Right ventricle myocardium inferior (tissue), 1 donor: Measurements from ENCODE around the gene ZNF791. TPM values are rescaled to one million over a fixed set of nuclear protein-coding genes. Genes with fewer than 3 reads are reported as not detected.
"Not testable (repeated sequence)": the region's sequence is repeated elsewhere in the genome, so short reads cannot be mapped to it uniquely, and the experiment has no call there.

Source experiments
- ATAC-seq: fragments of 200-7000 bp; cut with Tn5 transposase; one replicate; pipeline ENCODE4 v1.9.1; 2020; ENCODE audit warnings: mild to moderate bottlenecking, moderate library complexity
- DNase-seq: peaks from one replicate; pipeline ENCODE4 v3.0.0; 2021; ENCODE audit errors: missing footprints
- intact Hi-C: fragments of 100-400 bp; cut with DNase I; formaldehyde crosslinking; loops from one replicate; pipeline ENCODE4 v1.11.0; 2022
- total RNA-seq: library from RNA; stranded (reverse); fragmentation: NEBNext Ultra II Directional; extraction: Animal tissue kit (Norgen Biotek cat#: 25700); gene quantifications from one replicate; pipeline ENCODE4 v1.2.1, GENCODE V29; 2021
- donor health status: DM: no; HTN: yes; CAD: no; lungs with severe emphysema.

Gene ZNF791
- total RNA-seq, 1 donor from 2014 or later = 14.4 TPM

DNA sequence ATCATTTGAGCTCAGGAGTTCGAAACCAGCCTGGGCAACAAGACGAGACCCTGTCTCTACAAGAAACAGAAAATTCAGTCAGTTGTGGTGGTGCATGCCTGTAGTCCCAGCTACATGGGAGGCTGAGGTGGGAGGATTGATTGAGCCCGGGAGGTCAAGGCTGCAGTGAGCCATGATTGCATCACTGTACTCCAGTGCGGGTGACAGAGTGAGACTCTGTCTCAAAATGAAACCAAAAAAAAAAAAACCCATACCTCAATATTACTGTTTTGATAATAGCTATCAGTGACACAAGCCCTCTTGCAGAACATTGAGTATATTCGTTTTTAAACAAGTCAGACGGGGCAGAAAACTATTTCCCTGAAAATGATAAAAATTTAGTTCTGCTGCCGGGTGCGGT lies 16.2 kb downstream of the ZNF791 start:
- DNase-seq = no peak
- intact Hi-C loops = no loop called here
- ATAC-seq = no peak

DNA sequence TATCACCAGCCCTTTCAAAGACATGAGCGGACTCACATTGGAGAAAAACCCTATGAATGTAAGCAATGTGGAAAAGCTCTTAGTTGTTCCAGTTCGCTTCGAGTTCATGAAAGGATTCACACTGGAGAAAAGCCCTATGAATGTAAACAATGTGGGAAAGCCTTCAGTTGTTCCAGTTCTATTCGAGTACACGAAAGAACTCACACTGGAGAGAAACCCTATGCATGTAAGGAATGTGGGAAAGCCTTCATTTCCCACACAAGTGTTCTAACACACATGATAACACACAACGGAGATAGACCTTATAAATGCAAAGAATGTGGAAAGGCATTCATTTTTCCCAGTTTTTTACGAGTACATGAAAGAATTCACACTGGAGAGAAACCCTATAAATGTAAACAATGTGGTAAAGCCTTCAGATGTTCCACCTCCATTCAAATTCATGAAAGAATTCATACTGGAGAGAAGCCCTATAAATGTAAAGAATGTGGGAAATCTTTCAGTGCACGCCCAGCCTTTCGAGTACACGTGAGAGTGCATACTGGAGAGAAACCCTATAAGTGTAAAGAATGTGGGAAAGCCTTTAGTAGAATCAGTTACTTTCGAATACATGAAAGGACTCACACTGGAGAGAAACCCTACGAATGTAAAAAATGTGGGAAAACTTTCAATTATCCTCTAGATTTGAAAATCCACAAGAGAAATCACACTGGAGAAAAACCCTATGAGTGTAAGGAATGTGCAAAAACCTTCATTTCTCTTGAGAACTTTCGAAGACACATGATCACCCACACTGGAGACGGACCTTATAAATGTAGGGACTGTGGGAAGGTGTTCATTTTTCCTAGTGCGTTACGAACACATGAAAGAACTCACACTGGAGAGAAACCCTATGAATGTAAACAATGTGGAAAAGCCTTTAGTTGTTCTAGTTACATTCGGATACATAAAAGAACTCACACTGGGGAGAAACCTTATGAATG lies 17.6 kb downstream of the ZNF791 start:
- intact Hi-C loops = no loop called here
- ATAC-seq (no peak), DNase-seq (no peak)

DNA sequence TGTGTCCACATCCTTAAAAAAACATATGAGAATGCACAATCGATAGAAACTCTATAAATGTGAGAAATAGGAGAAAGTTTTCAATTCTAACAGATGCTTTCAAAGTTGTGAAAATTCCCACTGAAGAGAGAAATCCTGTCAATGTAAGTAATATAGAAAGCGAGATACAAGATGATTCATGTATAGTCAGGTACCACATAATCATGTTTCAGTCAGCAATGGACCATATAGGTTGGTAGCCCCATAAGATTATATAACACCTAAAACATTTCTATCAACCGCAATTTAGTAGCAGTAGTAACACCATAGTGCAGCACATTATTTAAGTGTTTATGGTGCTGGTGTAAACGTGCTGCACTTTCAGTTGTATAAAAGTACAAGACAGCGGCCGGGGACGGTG lies 18.5 kb downstream of the ZNF791 start:
- ATAC-seq (no peak), DNase-seq (no peak)
- intact Hi-C loops = no loop called here

DNA sequence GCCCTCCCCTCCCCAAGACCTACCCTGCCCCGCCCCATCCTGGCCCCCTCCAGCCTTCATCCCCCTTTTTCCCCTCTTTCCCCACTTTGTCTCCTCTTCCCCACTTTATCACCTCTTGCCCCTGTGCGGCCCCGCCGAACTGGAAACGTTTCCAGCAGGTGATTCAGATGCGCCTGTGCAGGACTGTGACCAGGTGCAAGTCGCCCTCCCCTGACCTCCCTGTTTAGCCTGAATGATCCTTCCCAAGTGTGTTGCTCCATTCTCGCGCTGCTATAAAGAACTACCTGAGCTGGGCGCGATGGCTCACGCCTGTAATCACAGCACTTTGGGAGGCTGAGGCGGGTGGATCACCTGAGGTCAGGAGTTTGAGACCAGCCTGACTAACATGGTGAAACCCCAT lies 25.9 kb downstream of the ZNF791 start:
- DNase-seq = no peak
- intact Hi-C loops = no loop called here
- ATAC-seq = no peak

DNA sequence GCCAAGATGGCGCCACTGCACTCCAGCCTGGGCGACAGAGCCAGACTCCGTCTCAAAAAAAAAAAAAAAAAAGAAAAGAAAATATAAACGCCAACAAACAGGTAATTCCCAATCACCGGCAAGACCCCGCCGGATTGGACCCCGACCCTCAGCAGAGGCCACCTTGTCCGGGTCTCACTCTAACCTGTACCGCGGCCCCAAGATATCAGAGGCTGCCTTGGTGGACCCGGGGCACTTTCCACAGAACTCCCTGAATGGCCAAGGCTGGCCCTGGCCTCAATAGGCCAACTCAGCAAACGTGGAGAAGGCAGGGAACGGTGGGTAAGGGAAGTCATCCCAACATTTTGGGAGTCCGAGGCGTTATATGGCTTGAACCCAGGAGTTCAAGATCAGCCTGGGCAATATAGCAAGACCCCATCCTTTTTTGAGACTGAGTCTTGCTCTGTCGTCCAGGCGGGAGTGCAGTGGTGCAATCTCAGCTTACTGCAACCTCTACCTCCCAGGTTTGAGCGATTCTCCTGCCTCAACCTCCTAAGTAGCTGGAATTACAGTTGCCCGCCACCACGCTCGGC lies 28.0 kb downstream of the ZNF791 start:
- no peak for DNase-seq
- no peak for ATAC-seq
- intact Hi-C loops = no loop called here

DNA sequence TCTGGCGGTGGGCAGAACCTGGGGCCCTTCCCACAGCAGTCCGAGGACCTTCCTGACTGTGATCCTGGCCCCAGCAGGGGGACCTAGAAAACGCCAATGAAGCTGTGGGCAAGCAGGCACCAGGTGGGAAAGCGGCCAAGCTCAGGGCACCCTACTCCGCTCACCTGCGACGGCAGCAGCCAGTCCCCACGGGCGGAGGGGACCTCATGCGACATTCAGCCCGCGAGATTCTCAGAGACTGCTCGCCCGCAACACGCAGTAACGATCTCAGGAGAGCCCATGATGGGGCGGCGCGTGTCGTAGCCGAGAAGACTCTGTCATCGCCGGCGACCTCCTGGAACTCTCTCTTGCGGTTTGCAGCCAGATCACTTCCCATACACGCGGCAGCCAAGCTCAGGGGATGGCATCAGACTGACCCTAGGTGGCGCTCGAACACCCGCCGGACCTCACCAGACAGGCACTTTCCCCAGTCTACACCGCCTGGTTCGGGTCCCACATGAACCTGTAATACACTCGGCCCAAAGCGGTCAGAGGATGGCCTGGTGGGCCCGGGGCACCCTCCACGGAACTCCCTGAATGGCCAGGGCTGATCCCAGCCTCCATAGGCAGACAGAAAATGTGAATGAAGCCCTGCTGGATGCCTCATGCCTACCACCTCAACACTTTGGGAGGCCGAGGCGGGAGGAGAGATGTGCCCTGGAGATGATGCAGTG lies 29.3 kb downstream of the ZNF791 start:
- ATAC-seq (peak; percentile 86), DNase-seq (peak; percentile 93)
- intact Hi-C loops = no loop called here

DNA sequence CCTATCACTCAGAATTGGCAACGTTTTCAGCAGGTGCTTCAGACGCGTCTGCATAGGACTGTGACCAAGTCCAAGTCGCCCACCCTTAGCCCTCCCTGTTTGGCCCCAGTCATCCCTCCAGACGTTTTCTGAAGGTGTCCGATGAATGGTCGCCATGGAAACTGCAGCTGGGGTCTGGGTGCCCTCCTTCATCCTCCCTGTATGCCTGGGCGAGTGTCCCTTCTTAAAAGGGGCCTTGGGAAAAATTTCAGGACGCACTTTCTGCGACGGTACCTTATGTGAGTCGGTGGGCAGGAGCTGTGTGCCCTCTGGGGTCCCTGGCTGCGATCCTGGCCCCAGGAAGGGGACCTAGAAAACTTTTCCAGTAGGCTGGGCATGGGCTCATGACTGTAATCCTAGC lies 30.7 kb downstream of the ZNF791 start:
- DNase-seq = no peak
- intact Hi-C loops = no loop called here
- no peak for ATAC-seq

DNA sequence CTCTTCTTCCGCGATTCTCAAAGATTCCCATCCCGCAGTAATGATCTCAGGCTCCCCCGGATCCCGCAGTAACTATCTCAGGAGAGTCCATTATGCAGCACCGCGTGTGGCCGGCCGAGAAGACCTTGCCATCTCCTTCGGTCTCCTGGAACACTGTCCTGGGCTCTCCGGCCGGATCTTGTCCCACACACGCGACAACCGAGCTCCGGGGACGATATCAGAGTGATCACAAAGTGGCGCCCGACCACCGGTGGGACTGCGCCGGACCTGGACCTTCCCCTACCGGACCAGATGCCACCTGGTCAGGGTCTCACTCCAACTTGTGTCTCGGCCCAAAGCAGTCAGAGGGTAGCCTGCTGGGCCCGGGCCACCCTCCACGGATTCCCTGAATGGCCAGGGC lies 31.8 kb downstream of the ZNF791 start:
- no peak for DNase-seq
- intact Hi-C loops = no loop called here
- ATAC-seq = no peak

DNA sequence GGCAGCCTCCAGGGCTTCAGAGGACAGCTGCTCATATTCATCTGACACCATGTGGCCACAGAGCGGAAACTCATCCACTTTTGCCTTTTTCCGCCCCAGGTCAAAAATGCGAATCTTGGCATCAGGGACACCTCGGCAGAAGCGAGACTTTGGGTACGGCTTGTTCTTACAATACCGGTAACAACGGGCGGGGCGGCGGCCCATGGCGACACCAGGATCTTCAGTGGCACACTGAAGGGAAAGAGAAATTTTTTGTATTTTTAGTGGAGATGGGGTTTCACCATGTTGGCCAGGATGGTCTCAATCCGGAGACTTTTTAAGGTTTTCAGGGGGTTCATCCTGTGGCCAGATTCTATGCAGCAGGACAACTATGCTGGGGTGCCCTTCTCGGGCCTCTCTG lies 33.0 kb downstream of the ZNF791 start:
- intact Hi-C loops, DNase-seq, ATAC-seq: not testable (repeated sequence)

DNA sequence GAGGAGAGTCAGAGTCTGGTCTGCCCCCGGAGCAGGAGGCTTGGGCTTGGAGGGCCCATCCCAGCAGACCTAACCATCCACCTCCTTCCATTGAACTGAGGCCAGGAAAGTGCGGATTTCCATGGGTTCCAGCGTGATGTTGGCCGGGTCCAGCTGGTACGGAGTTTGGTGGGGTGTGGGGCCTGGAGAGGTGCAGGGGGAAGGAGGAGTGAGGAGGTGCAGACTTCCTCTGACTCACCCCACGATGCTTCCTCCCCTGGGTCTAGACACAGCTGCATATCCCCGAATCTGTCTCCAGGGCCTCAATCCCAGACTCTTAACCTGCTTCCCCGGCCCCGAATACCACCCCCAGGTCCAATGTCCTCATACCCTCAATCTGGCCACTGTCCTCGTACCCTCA lies 35.8 kb downstream of the ZNF791 start:
- DNase-seq (no peak), ATAC-seq (no peak)
- intact Hi-C loops = no loop called here

DNA sequence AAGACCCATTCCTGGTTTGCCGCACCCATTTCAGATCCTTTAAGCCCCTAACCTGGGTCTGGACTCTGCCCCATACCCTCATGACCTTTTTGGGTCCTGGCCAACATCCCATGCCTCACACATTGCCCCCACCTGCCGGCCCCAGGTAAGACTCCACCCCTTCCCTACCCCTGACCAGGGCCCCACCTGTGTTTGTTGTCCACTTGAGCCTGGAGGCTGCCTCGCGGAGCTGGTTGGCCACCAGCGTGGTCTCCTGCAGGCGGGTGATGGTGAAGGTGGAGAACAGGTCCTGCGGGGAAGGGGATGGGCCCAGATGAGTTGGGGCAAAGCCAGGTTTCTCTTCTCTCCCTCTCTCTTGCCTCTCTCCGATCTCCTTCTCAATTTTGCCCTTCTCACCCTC lies 36.3 kb downstream of the ZNF791 start:
- intact Hi-C loops = no loop called here
- ATAC-seq = no peak

DNA sequence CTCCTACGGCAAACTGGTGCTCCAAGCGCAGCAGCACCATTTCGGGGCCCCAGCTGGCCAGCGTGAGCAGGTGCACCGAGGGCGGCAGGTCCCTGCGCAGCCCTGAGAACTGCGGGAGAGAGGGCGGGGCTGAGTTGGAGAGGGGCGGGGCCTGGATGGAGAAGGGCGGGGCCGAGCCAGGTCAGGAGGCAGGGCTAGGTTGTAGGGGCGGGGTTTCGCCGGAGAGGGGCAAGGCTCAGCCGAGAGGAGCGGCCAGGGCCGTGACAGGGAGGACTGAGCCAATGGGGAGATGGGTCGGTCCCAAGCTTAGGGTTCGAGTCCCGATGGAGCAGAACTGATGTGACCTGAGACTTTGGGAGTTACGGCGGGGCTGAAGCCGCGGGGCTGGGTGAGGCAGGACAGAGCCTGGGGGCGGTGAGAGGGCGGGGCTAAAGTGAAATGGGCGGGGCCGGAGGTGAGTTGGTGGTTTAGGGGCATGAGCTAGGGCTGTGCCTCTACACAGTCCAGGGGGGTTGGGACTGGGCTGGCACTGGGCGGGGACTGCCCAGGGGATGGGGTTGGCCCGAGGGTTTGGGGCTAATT lies 36.9 kb downstream of the ZNF791 start:
- DNase-seq = no peak
- peak; percentile 86 for ATAC-seq
- intact Hi-C loops = no loop called here

More for the DNA sequence above, 36.3 kb downstream of the ZNF791 start:
- DNase-seq = no peak

DNA sequence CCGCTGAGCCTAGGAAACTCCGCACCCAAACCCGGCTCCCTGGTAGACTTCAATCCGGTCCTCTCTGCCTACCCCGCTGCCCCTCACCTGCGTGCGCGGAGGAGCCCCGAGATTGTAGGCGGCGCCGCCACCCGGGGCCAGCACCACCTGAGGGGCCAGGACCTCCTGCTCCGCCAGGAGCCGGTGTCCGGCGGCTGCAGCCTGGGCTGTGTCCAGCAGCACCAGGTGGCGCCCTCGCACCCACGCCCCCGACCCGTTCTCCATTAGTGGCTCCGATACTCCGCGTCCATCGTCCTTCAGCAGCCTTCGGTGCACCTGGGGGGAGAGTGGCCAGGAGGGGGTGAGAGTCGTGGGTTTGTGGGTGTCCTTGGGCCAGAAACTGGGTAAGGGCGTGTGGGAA lies 37.4 kb downstream of the ZNF791 start:
- ATAC-seq = peak; percentile 30
- no peak for DNase-seq

DNA sequence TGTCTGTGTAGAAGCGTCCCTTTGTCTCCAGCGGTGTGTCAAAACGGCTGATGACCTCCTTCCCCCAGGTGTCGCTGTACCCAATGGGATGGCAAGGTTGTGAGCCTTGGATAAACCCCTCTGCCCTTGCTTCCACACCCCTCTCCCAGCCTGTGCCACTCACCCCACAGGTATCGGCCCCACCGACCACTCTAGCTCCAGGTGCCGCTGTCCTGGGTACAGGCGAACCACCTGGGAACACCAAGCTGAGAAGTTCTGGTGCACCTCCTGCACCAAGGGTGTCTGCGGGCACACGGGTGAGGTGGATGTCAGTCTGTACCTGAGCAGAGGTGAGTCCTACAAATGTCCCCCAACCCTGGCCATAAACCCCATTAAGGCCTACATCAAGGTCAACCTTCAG lies 39.2 kb downstream of the ZNF791 start:
- DNase-seq (no peak), ATAC-seq (no peak)
- intact Hi-C loops = no loop called here

More for the DNA sequence above, 37.4 kb downstream of the ZNF791 start:
- intact Hi-C loops = no loop called here

DNA sequence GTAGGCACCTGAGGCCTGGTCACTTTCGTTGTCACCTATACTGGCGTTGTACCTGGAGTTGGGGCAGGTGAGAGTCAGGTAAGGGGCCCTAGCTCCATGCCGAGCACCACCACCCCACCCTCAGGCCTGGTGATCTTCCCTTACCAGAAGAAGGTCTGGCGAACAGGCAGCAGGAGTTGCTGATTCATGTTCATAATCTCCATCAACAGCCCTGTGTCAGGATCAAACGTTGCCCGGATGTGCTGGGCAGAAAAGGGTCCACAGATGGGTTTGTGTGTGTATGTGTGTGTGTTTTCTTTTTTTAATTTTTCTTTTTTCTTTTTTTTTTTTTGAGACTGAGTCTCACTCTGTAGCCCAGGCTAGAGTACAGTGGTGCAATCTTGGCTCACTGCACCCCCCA lies 41.5 kb downstream of the ZNF791 start:
- intact Hi-C loops = no loop called here
- no peak for ATAC-seq
- no peak for DNase-seq

DNA sequence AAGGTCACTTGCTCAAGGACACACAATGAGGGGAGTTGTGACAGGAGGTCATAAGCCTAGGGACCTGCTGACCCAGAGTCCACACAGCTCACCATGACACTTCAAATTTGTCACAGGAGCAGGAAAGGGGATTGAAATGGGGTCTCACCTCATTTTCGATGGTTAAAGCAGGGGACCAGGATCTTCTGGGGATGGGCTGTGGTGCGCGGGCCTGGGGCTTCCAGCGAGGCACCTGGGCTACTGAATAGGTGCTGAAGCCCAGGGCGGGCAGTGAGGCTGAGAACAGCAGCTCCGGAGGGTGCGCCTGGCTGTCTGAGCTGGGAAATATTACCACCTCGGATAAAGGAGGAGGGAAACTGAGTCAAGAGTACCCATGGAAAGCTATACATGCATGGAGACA lies 44.8 kb downstream of the ZNF791 start:
- no peak for DNase-seq
- ATAC-seq = no peak
- intact Hi-C loops = no loop called here

DNA sequence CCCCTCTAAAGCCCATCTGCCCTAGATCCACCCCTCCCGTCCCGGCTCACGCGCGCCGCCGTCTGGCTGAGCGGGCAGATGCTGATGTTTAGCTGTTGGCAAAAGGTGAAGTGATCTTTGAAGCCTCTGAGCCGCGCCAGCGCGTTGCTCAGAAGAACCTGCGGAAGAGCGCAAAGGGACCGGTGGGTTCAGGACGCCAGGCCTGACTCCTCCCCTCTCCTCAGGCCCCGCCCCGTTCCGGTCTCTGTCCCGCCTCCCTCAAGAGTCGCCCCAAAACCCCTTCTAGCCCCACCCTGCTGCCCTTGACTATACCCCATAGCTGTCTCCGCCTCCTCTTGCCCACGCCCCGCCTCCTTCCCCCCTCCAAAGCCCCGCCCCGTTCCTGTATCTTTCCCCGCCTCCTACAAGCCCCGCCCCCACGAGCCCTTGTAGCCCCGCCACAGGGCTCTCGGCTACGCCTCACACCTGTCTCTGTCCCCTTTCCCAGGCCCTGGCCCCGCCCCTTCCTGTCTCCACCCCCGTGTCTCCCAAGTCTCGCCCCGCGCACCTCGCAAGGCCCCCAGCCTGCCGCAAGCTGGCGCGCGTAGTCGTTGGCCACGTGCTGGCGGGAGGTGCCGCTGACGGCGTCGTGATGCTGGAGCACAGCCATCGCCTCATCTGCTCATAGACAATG lies 46.3 kb downstream of the ZNF791 start:
- intact Hi-C loops = no loop called here
- ATAC-seq = no peak
- peak; percentile 37 for DNase-seq

DNA sequence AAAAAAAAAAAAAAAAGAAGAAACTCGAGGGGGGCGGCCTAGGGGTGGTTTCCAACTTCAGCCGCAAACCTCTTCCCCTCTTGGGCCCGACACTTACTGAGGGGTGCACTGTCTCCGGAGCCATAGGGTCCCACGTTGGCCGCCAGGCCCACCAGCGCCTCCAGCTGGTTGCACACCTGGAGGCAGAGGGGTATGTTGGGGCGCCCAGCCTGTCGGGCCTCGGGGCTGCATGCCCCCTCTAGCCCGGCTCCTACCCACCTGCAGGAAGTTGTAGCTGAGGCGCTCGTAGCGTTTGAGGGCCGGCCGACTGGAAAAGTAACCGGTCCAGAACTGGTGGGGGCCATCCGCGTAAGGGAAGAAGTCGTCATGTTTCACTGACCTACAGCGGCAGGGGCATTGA lies 47.2 kb downstream of the ZNF791 start:
- DNase-seq (peak; percentile 15), ATAC-seq (no peak)
- intact Hi-C loops = no loop called here

DNA sequence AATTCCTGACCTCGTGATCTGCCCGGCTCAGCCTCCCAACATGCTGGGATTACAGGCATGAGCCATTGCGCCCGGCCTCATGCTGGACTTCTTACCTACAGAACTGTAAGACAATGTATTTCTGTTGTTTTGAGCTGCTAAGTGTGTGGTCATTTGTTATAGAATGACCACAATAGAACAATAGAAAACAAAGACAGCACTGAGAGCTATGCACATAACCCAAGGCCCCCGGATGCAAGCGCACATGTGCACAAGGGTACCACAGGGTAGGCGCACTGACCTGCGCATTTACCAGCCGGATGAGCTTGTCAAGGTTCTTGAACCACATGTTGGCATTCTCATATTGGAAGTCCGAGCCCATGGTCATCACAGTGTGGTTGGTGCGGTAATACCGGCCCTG lies 50.3 kb downstream of the ZNF791 start:
- intact Hi-C loops = no loop called here
- no peak for ATAC-seq

More for the DNA sequence above, 50.3 kb downstream of the ZNF791 start:
- DNase-seq = peak; percentile 16
